H1 (cell line): ENCODE data around the gene SH3RF3. TPM values are rescaled to one million over a fixed set of nuclear protein-coding genes. Genes with fewer than 3 reads are reported as not detected.

Source experiments
- CTCF ChIA-PET: fragments of 300-600 bp; sonication (Branson Sonifier 250); formaldehyde crosslinking; loops from one replicate; lab custom pipeline; 2021; ENCODE audit not compliant: partially characterized antibody; lab: Charles Lee
- POLR2A ChIA-PET: fragments of 300-600 bp; sonication (Branson Sonifier 250); formaldehyde crosslinking; loops from one replicate; lab custom pipeline; 2021; ENCODE audit warnings: inconsistent platforms; ENCODE audit not compliant: partially characterized antibody; lab: Charles Lee
- DNase-seq, 2 experiments: peaks; one replicate each; pipeline versions ENCODE4 v3.0.0 to v3.0.0-alpha.2; 2010 to 2022; ENCODE audit warnings: low spot score in 2 of 2, low read depth in 1 of 2, mixed read lengths in 1 of 2
- FAIRE-seq: peaks from 2 replicates; lab custom pipeline; 2011; peaks lifted over from hg19 to GRCh38; lab: Jason Lieb, UNC
- H2AFZ ChIP-seq: 2 replicates; pipeline ENCODE4 v1.8.1; 2012; ENCODE audit warnings: low read length, inconsistent platforms
- H2AK5ac ChIP-seq: 2 replicates; pipeline ENCODE4 v1.6.1; 2013; ENCODE audit warnings: low read depth, low read length
- H2BK120ac ChIP-seq: replicated peaks from 2 replicates; pipeline ENCODE3; 2013; ENCODE audit warnings: low read depth, low read length, inconsistent platforms
- H2BK12ac ChIP-seq: 2 replicates; pipeline ENCODE4 v1.6.1; 2013; ENCODE audit warnings: low read depth, low read length
- H2BK15ac ChIP-seq: 2 replicates; pipeline ENCODE4 v1.6.1; 2013; ENCODE audit warnings: low read length
- H2BK20ac ChIP-seq: 2 replicates; pipeline ENCODE4 v1.6.1; 2013; ENCODE audit warnings: low read length
- H2BK5ac ChIP-seq: 2 replicates; pipeline ENCODE4 v1.6.1; 2013; ENCODE audit warnings: low read depth, low read length
- H3K14ac ChIP-seq: 2 replicates; pipeline ENCODE4 v1.6.1; 2013; ENCODE audit warnings: inconsistent platforms; ENCODE audit not compliant: insufficient read length
- H3K18ac ChIP-seq: 2 replicates; pipeline ENCODE4 v1.6.1; 2013; ENCODE audit warnings: low read length; ENCODE audit errors: extremely low read depth
- H3K23ac ChIP-seq: 2 replicates; pipeline ENCODE4 v1.6.1; 2013; ENCODE audit warnings: inconsistent platforms; ENCODE audit not compliant: insufficient read length
- H3K23me2 ChIP-seq: 2 replicates; pipeline ENCODE4 v1.6.1; 2013; ENCODE audit warnings: low read depth, low read length
- H3K27ac ChIP-seq: 2 replicates; pipeline ENCODE4 v1.6.1; 2011; ENCODE audit warnings: low read depth, low read length, inconsistent platforms
- H3K27me3 ChIP-seq, 4 experiments: replicated peaks in 1 of 4; 1 replicate in 1 of 4; 2 replicates in 3 of 4; pipeline versions ENCODE4 v1.6.1 to v1.8.1; 2011 to 2013; ENCODE audit warnings: low read length in 3 of 4, mild to moderate bottlenecking in 3 of 4, inconsistent platforms in 2 of 4, mixed read lengths in 2 of 4, moderate library complexity in 1 of 4; ENCODE audit not compliant: control insufficient read depth in 3 of 4, insufficient read depth in 3 of 4; ENCODE audit errors: extremely low read depth in 1 of 4
- H3K36me3 ChIP-seq, 4 experiments: 2 replicates each; pipeline versions ENCODE4 v1.6.1 to v1.8.1; 2011 to 2013; ENCODE audit warnings: mild to moderate bottlenecking in 4 of 4, low read length in 3 of 4, moderate library complexity in 2 of 4, control low read depth in 1 of 4, inconsistent platforms in 1 of 4; ENCODE audit not compliant: insufficient read depth in 4 of 4, control insufficient read depth in 2 of 4
- H3K4ac ChIP-seq: replicated peaks from 2 replicates; pipeline ENCODE3; 2013; ENCODE audit warnings: low read length, low read depth, mixed read lengths, inconsistent platforms; ENCODE audit not compliant: insufficient read length
- H3K4me1 ChIP-seq, 4 experiments: replicated peaks in 1 of 4; 1 replicate in 1 of 4; 2 replicates in 3 of 4; pipeline versions ENCODE4 v1.6.1 to v1.8.1; 2011 to 2013; ENCODE audit warnings: low read length in 3 of 4, inconsistent platforms in 2 of 4, mixed read lengths in 1 of 4; ENCODE audit not compliant: insufficient read depth in 4 of 4, control insufficient read depth in 3 of 4
- H3K4me2 ChIP-seq, 2 experiments: 2 replicates each; pipeline versions ENCODE4 v1.6.1 to v1.8.1; 2011 to 2013; ENCODE audit warnings: low read depth in 2 of 2, low read length in 2 of 2, control low read depth in 1 of 2, inconsistent platforms in 1 of 2, mild to moderate bottlenecking in 1 of 2; ENCODE audit not compliant: insufficient read depth in 1 of 2
- H3K4me3 ChIP-seq, 4 experiments: fragments of 200-600, 300-600 bp in 1 of 4; sonication (generic), shearing (Covaris generic), sonication (Bioruptor Twin) in 1 of 4; 2 replicates each; pipeline versions ENCODE4 v1.5.1 to v1.8.1; 2011 to 2016; ENCODE audit warnings: low read length in 4 of 4, low read depth in 3 of 4, control low read depth in 2 of 4, inconsistent platforms in 2 of 4, mild to moderate bottlenecking in 2 of 4, mixed read lengths in 1 of 4, moderate library complexity in 1 of 4; ENCODE audit not compliant: insufficient read depth in 2 of 4; ENCODE audit errors: extremely low read depth in 1 of 4
- H3K56ac ChIP-seq: replicated peaks from 2 replicates; pipeline ENCODE3; 2013; ENCODE audit warnings: low read depth, mild to moderate bottlenecking, mixed read lengths, low read length, inconsistent platforms; ENCODE audit not compliant: insufficient read length
- H3K79me1 ChIP-seq: 2 replicates; pipeline ENCODE4 v1.6.1; 2013; ENCODE audit warnings: low read depth, low read length, control low read depth
- H3K79me2 ChIP-seq, 2 experiments: 2 replicates each; pipeline versions ENCODE4 v1.6.1 to v1.8.1; 2012 to 2013; ENCODE audit warnings: low read length in 2 of 2, mild to moderate bottlenecking in 2 of 2, inconsistent platforms in 1 of 2; ENCODE audit not compliant: insufficient read depth in 2 of 2, control insufficient read depth in 1 of 2
- H3K9ac ChIP-seq, 4 experiments: replicated peaks in 1 of 4; 1 replicate in 1 of 4; 2 replicates in 3 of 4; pipeline versions ENCODE4 v1.6.1 to v1.8.1; 2011 to 2013; ENCODE audit warnings: low read depth in 3 of 4, low read length in 3 of 4, control low read depth in 2 of 4, mild to moderate bottlenecking in 2 of 4, moderate library complexity in 2 of 4, inconsistent platforms in 1 of 4; ENCODE audit errors: extremely low read depth in 1 of 4
- H3K9me3 ChIP-seq, 2 experiments: 2 replicates each; pipeline versions ENCODE4 v1.6.1 to v1.8.1; 2012 to 2013; ENCODE audit warnings: mild to moderate bottlenecking in 2 of 2, moderate library complexity in 2 of 2, control low read depth in 1 of 2, inconsistent platforms in 1 of 2, low read depth in 1 of 2, low read length in 1 of 2, mixed read lengths in 1 of 2; ENCODE audit not compliant: insufficient read depth in 2 of 2
- H4K20me1 ChIP-seq, 2 experiments: replicated peaks in 1 of 2; 2 replicates each; pipeline versions ENCODE3 to v1.8.1; 2011 to 2013; ENCODE audit warnings: inconsistent platforms in 2 of 2, low read length in 2 of 2, mild to moderate bottlenecking in 1 of 2; ENCODE audit not compliant: insufficient read depth in 2 of 2, control insufficient read depth in 1 of 2
- H4K5ac ChIP-seq: 2 replicates; pipeline ENCODE4 v1.6.1; 2013; ENCODE audit warnings: low read length, low read depth, mixed read lengths, inconsistent platforms; ENCODE audit not compliant: insufficient read length
- H4K8ac ChIP-seq: 2 replicates; pipeline ENCODE4 v1.8.0; 2013; ENCODE audit warnings: mild to moderate bottlenecking, moderate library complexity, low read length, inconsistent platforms; ENCODE audit not compliant: insufficient read depth; ENCODE audit errors: extremely low read depth
- H4K91ac ChIP-seq: replicated peaks from 2 replicates; pipeline ENCODE3; 2013; ENCODE audit warnings: low read length, mixed read lengths, inconsistent platforms; ENCODE audit not compliant: insufficient read length
- EP300 ChIP-seq, 2 experiments: IDR thresholded peaks; 1 replicate in 1 of 2; 2 replicates in 1 of 2; pipeline ENCODE4 v1.6.1; 2011 to 2012; ENCODE audit warnings: low read depth in 2 of 2, low read length in 2 of 2, mild to moderate bottlenecking in 2 of 2, borderline replicate concordance in 1 of 2, inconsistent platforms in 1 of 2, moderate library complexity in 1 of 2
- EZH2 ChIP-seq: fragments of 200-600 bp; sonication (generic); IDR thresholded peaks from 2 replicates; pipeline ENCODE4 v1.7.1; 2012; ENCODE audit warnings: low read depth, mild to moderate bottlenecking, moderate library complexity, low read length, inconsistent platforms; ENCODE audit not compliant: severe bottlenecking
- JUND ChIP-seq: IDR thresholded peaks from 2 replicates; pipeline ENCODE4 v1.6.1; 2011; ENCODE audit warnings: mild to moderate bottlenecking, improper control_type of control experiment, low read length
- MAFK ChIP-seq: IDR thresholded peaks from 2 replicates; pipeline ENCODE4 v1.6.1; 2012; ENCODE audit warnings: low read depth, mild to moderate bottlenecking, improper control_type of control experiment, low read length
- POLR2A ChIP-seq, 2 experiments: IDR thresholded peaks; 1 replicate in 1 of 2; 2 replicates in 1 of 2; pipeline ENCODE4 v1.6.1; 2011; ENCODE audit warnings: low read depth in 2 of 2, low read length in 2 of 2, mild to moderate bottlenecking in 2 of 2; ENCODE audit errors: control extremely low read depth in 1 of 2
- POLR2AphosphoS5 ChIP-seq: IDR thresholded peaks from 2 replicates; pipeline ENCODE4 v1.6.1; 2011; ENCODE audit warnings: low read depth, low read length
- SAP30 ChIP-seq: fragments of 300-600 bp; sonication (generic); IDR thresholded peaks from 2 replicates; pipeline ENCODE4 v1.7.1; 2012; ENCODE audit warnings: low read length, moderate library complexity, mild to moderate bottlenecking, inconsistent platforms; ENCODE audit not compliant: insufficient read depth, insufficient replicate concordance
- SIN3A ChIP-seq, 2 experiments: IDR thresholded peaks in 1 of 2; conservative IDR thresholded peaks in 1 of 2; 2 replicates each; pipeline ENCODE4 v1.6.1; 2011 to 2012; ENCODE audit warnings: low read length in 2 of 2, improper control_type of control experiment in 1 of 2, low read depth in 1 of 2, mild to moderate bottlenecking in 1 of 2
- SP2 ChIP-seq: IDR thresholded peaks from 2 replicates; pipeline ENCODE4 v1.6.1; 2012; ENCODE audit warnings: mild to moderate bottlenecking, low read length, inconsistent platforms
- TBP ChIP-seq: IDR thresholded peaks from 2 replicates; pipeline ENCODE4 v1.6.1; 2011; ENCODE audit warnings: low read depth, low read length, improper control_type of control experiment
- WGBS, 2 experiments: shearing (Covaris generic) in 1 of 2; methylation state at CpG; one replicate each; pipeline versions ENCODE4 v1.1.6 to v1.1.7; 2013 to 2015; ENCODE audit warnings: low lambda C conversion rate in 2 of 2, mixed read lengths in 2 of 2, inconsistent platforms in 1 of 2, low coverage in 1 of 2, missing lambda C conversion rate in 1 of 2; ENCODE audit not compliant: insufficient replicate concordance in 2 of 2, insufficient coverage in 1 of 2, insufficient read length in 1 of 2; ENCODE audit errors: extremely low coverage in 1 of 2, missing lambda C conversion rate in 1 of 2; 5-methylcytosine and 5-hydroxymethylcytosine counted together
- polyA plus RNA-seq, 7 experiments: library from polyadenylated mRNA; depleted of rRNA in 3 of 7; stranded (reverse) in 5 of 7; unstranded in 2 of 7; fragments of >200 nt in 5 of 7; fragments of 200-250 nt in 2 of 7; gene quantifications; 1 replicate in 5 of 7; 2 replicates in 1 of 7; 4 replicates in 1 of 7; pipeline versions ENCODE4 v1.2.1 to v1.2.3, GENCODE V29; 2011 to 2013; ENCODE audit warnings: missing spikeins in 2 of 7, mixed read lengths in 2 of 7
- total RNA-seq: library from RNA; stranded (reverse); fragmentation: NEBNext Ultra II Directional; extraction: Animal tissue kit (Norgen Biotek cat#: 25700); gene quantifications from 2 replicates; pipeline ENCODE4 v1.2.1, GENCODE V29; 2021

SH3RF3 gene
- total and polyA plus RNA-seq, 2 of the 8 experiments (the other 6 are each of a cell fraction or from before 2014, with no cell fraction given) = 0.11 to 0.65 TPM

DNA sequence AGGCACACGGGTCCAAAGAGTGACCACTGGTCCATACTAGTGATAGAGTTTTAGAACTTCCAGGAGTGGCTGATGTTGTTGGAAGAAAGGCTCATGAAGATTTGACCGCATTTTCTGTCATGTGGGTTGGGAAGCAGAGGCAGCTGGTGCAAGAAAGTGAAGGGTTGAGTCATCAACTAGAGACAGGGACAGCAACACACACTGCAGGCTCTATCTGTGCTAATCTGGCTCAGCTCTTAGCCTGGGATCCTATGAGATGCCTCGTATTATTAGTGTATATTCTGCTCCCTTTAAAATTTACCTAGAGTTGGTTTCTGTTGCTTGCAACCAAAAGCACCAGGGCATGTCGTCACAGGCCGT lies 2.5 kb upstream of the SH3RF3 start:
- Histone ChIP-seq H3K9me3 (no peaks in the 10 kb centered on the region), H4K91ac (no peak overlapping the region), H2AFZ (no peak overlapping the region), H3K9ac (no peak overlapping the region), H3K79me1 (no peaks in the 10 kb centered on the region), H2AK5ac (no peak overlapping the region), H2BK12ac (no peak overlapping the region), H3K79me2 (no peaks in the 10 kb centered on the region), H3K23me2 (peaks cover 15% of the 10 kb centered on the region; the same call in 1 of the 2 replicates), H3K36me3 (peaks cover 0 to 14% (median 0%) of the 10 kb centered on the region in 4 experiments; a peak in 1 of 8 replicates), H2BK5ac (no peak overlapping the region), H4K20me1 (peaks cover 3 to 5% of the 10 kb centered on the region in 2 experiments), H3K4ac (no peak overlapping the region), H3K27ac (no peak overlapping the region), H4K8ac (no peak overlapping the region), H3K4me2 (no peak overlapping the region), H3K14ac (no peak overlapping the region), H3K23ac (no peak overlapping the region), H2BK120ac (no peak overlapping the region), H4K5ac (no peak overlapping the region), H3K4me1 (peaks cover 0 to 22% (median 5%) of the 10 kb centered on the region in 4 experiments; a peak in 6 of 7 replicates), H2BK20ac (no peak overlapping the region), H3K4me3 (no peak overlapping the region), H2BK15ac (no peak overlapping the region), H3K27me3 (peaks cover 20 to 42% (median 32%) of the 10 kb centered on the region in 4 experiments), H3K18ac (no peak overlapping the region), H3K56ac (no peak overlapping the region)
- CTCF ChIA-PET = interaction anchor here (0.7 to 5.9 kb wide), 9 partner anchors 23 to 389 kb away, joined by 3 to 45 read pairs (median 4); no protein-coding TSS in a partner anchor
- POLR2A ChIA-PET = no interaction called here
- DNase-seq = no peak
- FAIRE-seq = no peak
- WGBS, 2 experiments = 86% methylated on average over 5 of the region's 5 CpGs; no CpG with 5 or more reads in 1 of the 2 experiments
- TF ChIP-seq JUND = no peak
- TF ChIP-seq SP2 = no peak
- no peak for TF ChIP-seq TBP
- TF ChIP-seq SIN3A (conservative IDR thresholded peaks at IDR 0.05 in 1 of 2, IDR thresholded peaks at IDR 0.05 in 1 of 2; ENCODE audit: low read depth in 1 of 2, low read length in 2 of 2) = no peak
- TF ChIP-seq EZH2 = no peak
- TF ChIP-seq SAP30 = no peak
- TF ChIP-seq POLR2A (IDR thresholded peaks at IDR 0.05; ENCODE audit: control extremely low read depth in 1 of 2, low read depth in 2 of 2, low read length in 2 of 2) = no peak
- TF ChIP-seq EP300 (IDR thresholded peaks at IDR 0.05; ENCODE audit: borderline replicate concordance in 1 of 2, low read depth in 2 of 2, low read length in 2 of 2) = no peak
- TF ChIP-seq POLR2AphosphoS5 = no peak
- no peak for TF ChIP-seq MAFK
